HTR-8/SVneo (cell line): ENCODE measurements around the gene SOX2.

Experiments used
- DNase-seq: peaks from one replicate; pipeline ENCODE4 v3.0.0; 2011; ENCODE audit warnings: low spot score, mixed read lengths; ENCODE audit not compliant: insufficient read length
- FAIRE-seq: peaks from 2 replicates; lab custom pipeline; 2011; peaks lifted over from hg19 to GRCh38; lab: Jason Lieb, UNC

SOX2 gene

DNA sequence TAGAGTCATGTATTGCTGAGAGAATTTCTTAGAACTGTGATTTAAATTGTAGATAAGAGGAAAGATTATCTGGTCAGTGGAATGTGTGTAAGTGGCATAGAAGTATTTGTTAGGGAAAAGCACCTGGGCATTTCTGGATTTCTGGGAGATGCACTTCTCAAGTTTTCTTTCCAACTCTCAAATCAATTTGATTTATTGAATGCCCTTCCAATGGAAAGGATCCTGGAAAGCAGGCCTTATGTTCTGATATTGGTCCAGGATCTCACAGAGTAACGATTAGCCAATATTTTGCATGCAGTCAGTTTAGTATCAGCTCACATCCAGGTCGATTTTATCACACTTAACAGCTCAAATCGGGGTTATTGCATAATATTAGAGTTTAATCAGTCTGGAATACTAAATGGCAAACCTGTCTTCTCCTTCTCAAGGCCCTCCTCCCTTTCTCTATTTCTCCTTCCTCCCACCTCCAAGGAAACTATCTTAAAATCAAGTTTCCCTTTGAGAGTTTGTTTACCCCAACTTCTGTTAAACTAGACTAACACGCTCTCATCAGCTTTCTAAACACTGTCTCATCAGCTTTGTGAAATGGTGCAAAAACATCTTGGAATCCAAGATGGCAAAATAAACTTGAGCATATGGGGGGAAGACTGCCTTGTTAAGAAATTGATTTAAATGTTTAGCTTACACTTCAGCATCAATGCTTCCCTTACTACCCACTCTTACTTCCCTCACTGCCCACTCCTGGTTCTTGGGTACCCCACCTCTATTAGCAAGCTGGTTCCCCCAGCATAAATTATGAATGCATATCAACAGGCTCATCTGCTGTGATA lies 9.5 kb downstream of the SOX2 start:
- FAIRE-seq = no peak
- no peak for DNase-seq

DNA sequence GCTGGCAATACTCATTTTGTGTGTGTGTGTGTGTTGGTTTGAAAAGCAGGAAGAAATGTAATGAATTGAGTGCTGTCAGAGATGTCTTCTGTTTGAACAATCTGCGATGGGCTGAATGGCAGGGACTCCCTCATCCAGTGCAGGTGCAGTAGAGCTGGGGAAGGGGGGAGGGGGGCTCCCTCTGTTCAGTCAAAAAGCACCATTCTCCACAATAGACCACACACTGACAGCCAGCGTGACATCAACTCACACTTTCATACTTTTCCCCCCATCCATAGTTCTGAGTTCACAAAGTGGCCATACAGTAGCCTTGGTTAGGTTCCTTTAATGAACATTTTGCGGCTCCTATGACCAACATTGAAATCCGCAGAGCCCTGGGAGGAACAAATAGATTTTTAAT lies 10.4 kb downstream of the SOX2 start:
- DNase-seq = no peak
- FAIRE-seq = no peak

DNA sequence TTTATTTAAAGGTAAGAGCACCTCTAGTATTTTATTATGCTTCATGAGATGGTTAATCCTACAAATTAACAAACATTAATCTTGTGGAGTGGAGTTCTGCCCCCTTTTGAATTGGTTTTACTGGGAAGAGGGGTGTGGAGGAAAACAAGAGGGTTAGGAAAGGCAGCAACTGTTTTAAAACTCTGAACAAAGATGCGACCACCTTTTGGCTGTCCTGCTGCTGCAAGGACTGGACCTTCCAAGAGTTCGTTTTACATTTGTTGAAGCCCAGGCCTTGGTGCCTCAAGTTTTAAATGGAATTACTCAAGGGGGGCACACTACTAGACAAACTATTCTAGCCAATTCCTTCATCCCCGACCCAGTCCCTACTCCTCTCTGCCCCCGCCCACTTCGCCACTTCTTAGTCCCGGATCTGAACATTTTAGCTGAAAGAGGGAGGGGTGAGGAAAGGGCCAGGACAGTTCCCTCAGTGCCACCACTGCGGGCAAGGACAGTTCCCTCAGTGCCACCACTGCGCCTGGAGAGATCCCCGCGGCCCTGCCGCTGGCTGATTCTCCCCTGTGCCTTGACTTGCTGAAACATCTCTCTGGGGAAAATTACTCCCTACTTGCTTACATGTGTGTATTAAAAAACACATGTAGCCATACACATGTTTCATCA lies 11.2 kb downstream of the SOX2 start:
- FAIRE-seq (no peak), DNase-seq (no peak)

DNA sequence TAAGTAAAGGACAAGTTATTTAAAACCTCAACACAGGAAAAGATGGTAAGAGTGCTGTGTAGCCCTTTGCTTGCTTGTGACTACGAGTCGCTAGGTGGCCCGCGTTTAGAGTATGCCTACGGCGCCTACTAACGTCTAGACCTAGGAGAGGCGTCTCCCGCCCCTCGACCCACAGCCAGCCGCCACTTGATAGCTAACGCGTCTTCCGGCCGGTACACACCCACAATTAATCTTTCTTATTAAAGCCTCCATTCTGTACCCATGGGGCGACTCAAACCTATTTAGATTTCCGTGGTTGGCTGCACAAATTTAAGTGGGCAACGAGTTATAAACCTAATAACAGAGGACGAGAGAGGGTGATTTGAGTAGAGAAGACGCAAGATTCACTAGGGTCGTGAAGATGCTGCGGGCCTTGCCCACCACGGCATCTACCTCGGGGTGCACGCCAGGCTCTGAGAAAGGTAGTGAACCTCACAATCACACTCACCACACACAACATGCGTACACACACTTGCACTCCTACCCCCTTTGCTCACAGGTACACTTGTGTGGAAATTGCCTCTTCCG lies 12.0 kb downstream of the SOX2 start:
- DNase-seq = no peak
- no peak for FAIRE-seq

DNA sequence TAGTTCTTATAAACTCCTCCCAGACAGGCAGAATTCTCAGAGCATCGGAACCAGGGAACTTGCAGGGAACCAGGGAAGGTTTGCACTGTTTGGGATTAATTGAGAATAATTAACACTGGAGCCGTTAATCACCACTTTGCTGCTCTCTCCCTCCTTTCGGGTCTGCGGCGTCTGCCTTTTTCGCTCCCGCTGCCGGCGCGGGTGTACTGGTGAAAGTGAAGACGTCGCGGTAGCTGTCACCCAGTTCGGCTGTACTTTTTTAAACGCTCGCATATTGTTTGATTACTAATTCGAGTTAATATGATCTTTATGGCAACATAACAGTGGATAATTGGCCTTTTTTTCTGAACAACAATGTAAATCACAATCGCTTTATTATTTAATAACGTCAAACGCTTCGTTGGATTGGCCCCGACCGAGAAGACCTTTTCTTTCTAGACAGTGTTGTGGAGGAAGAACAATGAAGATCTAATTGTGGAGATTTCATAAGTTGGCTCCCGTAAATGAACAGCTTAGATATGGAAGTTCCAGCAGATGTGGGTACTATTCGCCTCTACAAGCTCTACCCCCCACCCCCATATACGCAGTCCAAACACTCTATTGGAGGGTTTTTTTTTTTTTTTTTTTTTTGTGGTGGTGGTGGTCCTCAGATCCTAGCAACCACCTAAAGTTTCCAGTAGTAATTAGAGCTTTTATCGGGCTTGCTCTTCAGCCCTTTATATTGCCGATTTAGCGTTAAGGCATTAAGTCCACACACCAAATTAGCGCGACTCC lies 12.7 kb downstream of the SOX2 start:
- no peak for FAIRE-seq
- DNase-seq = no peak

DNA sequence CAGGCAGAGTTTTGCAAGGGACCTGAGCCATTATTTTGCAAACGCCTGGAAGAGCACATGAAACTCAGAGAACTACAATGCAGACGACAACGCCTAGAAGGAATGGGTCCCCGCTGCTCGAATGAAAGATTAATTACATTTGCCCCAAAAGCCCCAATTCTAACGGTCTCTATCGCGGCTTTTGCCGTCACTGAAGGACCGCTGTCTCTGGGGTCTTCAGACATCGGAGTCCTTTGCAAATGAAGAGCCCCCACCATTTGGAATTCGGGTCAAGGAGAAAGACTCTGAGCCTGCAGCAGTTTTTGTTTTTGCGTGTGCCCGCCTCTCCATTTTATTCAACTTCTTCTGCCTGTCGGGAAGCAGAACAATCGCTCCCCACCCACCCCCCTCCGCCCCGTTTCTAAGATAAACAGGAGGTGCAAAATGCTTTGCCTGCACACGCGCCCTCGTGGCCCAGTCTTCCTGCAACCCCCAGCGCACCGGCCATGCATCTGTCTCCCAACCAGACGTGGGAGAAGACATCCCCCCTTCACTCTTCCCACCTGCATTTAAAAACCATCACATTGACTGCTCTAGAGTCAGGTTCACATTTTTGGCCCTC lies 13.5 kb downstream of the SOX2 start:
- DNase-seq (no peak), FAIRE-seq (no peak)

DNA sequence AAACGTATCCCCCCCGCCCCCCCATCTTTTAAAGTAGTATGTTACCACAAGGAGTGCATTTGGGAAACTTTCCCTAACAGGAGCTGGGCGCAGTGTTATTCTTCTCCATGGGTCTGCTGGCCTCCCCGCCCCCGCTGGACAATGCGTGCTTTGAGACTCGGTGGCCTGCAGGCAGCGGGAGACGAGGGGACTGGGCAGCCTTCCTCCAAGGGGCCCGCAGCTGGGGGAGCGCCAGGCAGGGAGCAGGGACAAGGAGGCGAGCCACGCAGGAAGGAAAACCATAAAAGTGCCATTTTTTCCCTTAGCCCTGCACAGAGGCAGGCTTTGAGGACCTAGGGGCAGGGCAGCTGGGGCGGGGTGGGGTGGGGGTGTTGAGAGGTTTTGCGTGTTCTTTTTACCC lies 14.1 kb downstream of the SOX2 start:
- no peak for DNase-seq
- FAIRE-seq = no peak

DNA sequence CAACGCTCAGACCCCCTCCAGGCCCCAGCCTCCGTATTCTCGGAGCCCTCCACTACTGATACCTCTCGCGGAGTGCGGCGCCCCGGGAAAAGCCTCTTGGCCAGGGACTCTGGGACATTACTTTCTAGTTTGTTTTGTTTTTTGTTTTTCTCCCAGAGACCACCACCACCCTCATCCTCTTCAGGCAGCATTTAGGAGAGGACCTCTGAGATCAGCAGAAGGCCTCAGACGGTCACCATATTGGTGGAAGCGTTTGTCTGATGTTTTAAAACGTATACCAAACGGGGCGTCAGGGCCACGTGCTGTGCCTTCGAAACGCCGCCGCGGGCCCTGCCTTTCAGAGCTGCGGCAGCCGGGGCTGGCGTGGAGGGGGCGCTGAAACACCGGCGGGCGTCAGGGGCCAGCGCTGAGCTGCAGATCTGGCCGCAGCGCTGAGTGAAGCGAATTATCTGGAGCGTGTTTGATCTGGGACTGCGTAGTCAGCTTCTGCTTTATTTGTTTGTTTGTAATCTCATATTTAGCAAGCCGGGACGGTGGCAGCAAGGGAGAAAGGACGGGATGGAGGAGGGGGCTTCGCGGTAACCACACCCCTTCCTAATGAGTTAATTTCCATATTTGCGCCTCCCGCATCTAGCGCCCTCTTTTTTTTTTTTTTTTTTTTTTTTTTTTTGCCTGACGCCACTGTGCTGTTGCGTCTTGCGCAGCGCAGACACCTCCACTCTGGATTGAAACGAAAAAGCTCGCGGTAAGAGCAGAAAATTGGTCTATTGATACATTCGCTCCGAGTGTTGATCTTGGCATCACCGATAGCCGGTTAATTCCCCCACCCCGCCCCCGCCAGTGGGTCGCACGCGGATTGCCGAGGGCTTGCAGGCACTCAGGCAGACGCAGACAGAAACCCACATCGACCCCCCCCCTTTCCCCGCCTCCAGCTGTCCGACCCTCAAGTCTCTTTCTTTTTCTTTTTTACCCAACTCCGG lies 14.9 kb downstream of the SOX2 start:
- no peak for FAIRE-seq
- no peak for DNase-seq

DNA sequence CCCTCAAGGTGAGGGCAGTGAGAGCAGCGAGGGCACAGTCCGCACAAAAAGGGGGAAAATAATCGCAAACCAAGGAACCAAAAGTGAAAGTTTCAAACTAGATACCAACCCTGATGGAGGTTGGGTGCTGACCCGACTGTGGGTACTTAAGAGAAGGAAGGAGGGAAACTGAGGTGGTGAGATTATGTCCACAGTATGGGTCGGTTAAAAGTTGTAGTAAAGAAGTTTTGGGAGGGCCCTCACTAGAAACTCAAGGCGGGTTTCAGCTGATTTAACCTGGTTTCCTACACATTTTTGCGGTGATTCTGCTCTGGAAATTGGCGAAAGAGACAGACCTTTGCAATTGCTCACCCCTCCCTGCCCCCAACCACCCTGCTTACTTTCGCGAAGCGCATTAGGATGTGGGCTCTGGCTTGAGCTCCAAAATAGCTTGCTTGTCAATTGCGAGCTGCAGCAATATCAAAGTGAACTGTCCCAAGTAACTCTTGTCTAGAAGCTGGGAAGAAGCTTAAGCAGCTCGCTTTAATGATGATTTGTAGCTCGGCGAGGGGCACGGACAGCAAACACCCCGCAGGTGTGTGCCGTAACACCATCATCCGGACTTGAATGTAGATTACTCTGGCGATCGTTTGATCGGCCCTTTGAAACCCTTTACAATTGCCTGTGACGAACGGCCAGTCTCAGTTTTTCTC lies 15.8 kb downstream of the SOX2 start:
- DNase-seq = no peak
- no peak for FAIRE-seq

DNA sequence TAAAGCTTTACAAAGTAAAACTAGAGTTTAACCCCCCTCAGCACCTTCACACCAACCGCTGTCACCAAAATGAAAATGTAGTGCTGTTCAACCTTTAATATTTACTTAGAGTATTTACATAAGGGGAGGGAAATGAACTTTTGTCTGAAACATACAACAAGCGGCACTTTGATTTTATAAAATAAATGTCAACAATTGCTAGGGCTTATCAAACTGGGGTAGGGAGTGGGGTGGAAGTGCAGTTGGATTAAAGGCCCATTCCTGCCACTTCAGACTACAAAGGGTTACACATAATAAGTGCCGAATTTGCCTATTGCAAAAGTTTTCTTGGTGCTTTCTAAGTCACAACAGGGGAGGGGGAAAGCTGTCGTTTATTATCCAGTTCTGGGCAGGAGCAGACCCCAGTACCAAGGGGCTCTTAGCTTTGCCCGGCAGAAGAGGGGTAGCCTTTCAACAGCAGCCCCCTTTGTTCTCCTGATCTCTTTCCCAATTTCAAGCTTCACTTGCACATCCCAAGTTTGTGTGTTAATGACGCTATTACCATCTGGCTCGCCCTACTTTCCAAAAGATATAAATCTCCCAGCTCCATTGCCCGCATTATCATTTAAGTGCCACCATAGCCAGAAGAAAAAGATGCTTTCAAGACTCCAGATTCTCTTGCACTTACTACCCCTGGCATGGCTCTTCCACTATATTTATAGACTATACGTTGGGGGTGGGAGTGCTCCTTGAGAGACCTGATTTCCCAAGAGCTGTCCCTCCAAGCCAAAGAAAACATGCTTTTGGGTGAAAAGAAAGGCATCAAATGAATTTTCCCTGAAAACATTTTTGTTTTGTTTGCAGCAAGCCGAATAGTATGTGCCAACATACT lies 17.0 kb downstream of the SOX2 start:
- FAIRE-seq = no peak
- DNase-seq = no peak

DNA sequence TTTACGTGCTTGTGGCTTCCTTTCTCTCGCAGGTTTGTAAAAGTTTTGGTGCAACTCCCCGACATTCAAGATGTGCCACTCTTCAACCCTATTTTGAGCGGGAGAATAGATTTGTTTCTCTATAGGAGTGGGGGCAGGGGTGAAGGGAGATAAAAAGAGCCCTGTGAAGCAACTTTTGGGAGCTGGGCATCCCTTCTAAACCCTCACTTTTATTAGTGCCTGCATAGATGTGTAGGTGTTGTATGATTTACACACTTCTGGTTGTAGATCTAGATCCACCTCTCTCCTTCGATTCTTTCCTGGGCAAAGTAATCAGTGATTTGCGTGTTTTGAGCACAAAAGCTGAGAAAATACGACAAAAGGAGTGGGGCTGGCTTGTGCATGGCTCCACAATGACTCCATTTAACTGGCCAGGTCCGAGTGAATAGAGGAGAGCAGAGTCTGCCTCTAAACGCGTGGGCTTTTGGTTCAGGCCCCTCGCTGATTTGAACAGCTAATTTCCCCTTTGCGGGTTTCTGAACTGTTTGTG lies 17.7 kb downstream of the SOX2 start:
- FAIRE-seq (no peak), DNase-seq (no peak)

DNA sequence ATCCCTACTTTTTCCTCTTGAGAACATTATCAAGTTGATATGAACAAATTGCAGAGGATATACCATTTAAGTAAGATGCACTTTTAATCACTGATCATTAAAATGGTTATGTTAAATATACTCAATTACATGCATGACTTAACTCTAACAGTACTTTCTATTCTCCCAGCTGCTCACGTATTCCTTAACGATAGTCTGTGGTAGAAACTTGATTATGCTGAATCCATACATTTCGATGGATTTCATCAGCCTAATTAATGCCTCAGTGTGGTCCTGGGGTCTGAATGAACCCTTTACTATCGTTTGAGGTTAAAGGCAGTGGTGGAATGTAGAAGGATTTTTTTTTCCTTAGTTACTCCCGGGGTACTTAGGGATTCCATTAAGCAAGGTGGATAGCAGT lies 18.6 kb downstream of the SOX2 start:
- no peak for DNase-seq
- no peak for FAIRE-seq

DNA sequence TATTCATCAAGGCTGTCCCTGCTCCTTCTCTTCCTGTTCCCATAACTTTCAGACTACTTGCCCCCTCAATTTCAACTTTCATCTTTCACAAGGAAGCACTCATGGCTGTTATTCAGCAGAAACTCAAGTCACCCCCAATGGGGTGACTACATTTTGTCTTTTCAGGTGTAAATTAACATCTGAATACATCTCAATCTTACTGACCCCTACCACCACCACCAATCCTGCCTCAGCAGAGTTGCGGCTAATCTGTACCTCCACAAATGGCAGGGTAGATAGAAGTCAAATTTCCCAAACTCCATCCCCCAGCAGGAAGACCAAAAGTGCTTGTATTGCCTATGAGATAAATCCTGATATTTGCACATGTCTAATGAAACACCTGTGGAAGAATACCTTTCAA lies 19.2 kb downstream of the SOX2 start:
- FAIRE-seq (no peak), DNase-seq (no peak)

DNA sequence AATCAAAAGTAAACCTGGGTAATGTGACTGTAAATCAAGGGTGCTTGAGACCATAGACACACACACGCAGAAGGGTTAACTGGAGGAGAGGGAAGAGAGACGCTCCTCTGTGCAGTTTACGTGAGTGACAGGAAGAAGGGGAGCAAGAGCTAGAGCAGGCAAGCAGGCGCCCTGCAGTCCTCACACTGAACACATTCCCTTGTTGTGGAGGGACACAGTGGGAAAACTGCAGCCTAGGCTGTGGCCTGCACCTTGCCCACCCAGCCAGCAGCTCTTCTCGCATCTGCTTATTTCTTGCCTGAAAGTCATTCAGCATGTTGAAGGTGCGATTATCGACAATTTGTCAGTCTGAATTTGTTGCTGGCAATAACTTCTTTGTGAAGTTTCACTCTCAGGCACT lies 24.2 kb downstream of the SOX2 start:
- FAIRE-seq (no peak), DNase-seq (no peak)

DNA sequence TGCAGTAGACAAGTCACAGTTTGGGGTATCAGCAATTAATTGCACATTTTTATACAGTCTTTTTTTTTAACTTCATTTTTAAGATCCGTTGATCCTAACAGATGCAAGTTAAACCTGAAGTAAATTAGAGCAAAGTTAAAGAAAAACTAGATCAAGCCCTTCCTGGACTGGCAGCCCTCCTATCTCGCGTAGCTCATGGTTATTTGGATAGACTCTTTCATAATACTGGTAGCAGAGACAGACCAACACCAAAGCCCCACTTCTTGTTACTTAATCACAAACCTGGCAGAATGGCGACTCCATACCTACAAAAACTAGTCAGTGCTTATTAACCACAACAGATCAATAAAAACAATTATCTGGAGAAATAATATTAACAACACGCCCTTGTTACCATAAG lies 26.8 kb downstream of the SOX2 start:
- FAIRE-seq (no peak), DNase-seq (no peak)

DNA sequence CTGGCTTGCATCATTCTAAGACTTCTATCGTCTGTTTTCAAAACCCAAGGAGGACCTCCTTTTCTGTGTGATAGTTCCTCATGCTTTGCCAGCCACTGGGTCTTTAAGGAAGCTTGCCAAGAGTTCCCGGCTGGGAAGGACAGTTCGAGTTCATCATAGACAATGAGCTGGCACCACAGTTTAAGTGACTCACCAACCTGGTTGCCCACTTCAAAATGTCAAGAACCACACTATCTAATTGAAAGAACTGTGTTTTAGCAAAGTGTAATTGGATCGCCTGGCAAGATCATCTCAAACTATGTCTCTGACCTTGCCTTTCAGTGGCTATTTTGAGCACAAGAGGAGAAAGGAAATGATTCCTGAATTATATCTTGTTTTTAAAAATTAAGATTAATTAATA lies 27.9 kb downstream of the SOX2 start:
- DNase-seq = no peak
- FAIRE-seq = no peak

DNA sequence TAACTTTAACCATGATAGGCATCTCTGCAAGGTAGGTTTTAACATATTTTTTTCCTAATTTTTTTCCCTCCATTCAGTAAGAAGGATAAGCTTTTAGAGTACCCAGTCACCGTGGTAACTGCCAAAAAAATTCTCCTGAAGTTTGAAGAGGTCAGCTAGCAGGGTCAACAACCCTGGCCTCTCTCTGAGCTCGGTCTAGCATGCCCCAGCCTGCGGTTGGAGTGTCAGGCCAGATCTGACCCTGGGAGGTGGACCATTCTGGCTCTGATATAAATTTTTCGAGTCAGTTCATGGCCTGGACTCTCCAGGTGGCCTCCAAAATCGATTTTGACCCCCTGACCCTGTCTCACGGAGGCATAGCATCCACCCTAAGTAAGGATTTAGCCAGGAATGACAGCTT lies 29.7 kb downstream of the SOX2 start:
- FAIRE-seq (no peak), DNase-seq (no peak)
